KMS-11 (cell line): ENCODE data around the gene IFITM5.

ENCODE experiments used
- H2AFZ ChIP-seq: fragments of 200-600 bp; sonication (generic); 2 replicates; pipeline ENCODE4 v1.6.1; 2016; ENCODE audit warnings: antibody characterized with exemption, mixed run types, low read depth
- H3K27ac ChIP-seq: fragments of 200-600 bp; sonication (generic); 2 replicates; pipeline ENCODE4 v1.6.1; 2016; ENCODE audit warnings: mild to moderate bottlenecking, mixed run types
- H3K27me3 ChIP-seq: fragments of 200-600 bp; sonication (generic); 2 replicates; pipeline ENCODE4 v1.6.1; 2017; ENCODE audit warnings: mild to moderate bottlenecking, low read depth, mixed run types, moderate library complexity; ENCODE audit not compliant: insufficient read depth
- H3K36me3 ChIP-seq: fragments of 200-600 bp; sonication (generic); 2 replicates; pipeline ENCODE4 v1.6.1; 2017; ENCODE audit warnings: mild to moderate bottlenecking, mixed run types; ENCODE audit not compliant: insufficient read depth
- H3K4me1 ChIP-seq: fragments of 200-600 bp; sonication (generic); 2 replicates; pipeline ENCODE4 v1.6.1; 2016; ENCODE audit warnings: mild to moderate bottlenecking, low read depth, mixed run types; ENCODE audit not compliant: poor library complexity, severe bottlenecking
- H3K4me2 ChIP-seq: fragments of 200-600 bp; sonication (generic); 2 replicates; pipeline ENCODE4 v1.7.0; 2016; ENCODE audit warnings: mild to moderate bottlenecking, mixed run types
- H3K4me3 ChIP-seq: fragments of 200-600 bp; sonication (generic); IDR thresholded peaks from 2 replicates; pipeline ENCODE4 v1.6.1; 2017; ENCODE audit warnings: low read depth, low read length, mixed read lengths; ENCODE audit not compliant: insufficient read depth
- H3K79me2 ChIP-seq: fragments of 200-600 bp; sonication (generic); 2 replicates; pipeline ENCODE4 v1.6.1; 2016; ENCODE audit warnings: low read depth, mixed run types; ENCODE audit not compliant: insufficient read depth
- H3K9ac ChIP-seq: fragments of 200-600 bp; sonication (generic); 2 replicates; pipeline ENCODE4 v1.6.1; 2016; ENCODE audit warnings: mild to moderate bottlenecking, mixed run types
- H4K20me1 ChIP-seq: fragments of 200-600 bp; sonication (generic); 2 replicates; pipeline ENCODE4 v1.6.1; 2016; ENCODE audit warnings: mild to moderate bottlenecking, mixed run types; ENCODE audit not compliant: insufficient read depth
- CTCF ChIP-seq: fragments of 200-600 bp; sonication (generic); conservative IDR thresholded peaks from 2 replicates; pipeline ENCODE4 v1.6.1; 2017; ENCODE audit warnings: low read depth, mild to moderate bottlenecking, antibody characterized with exemption, low read length, moderate library complexity, mixed read lengths

The IFITM5 gene

GRCh38 chr11:285021-285893 is 14.1 kb downstream of the IFITM5 start:
- Histone ChIP-seq H3K9ac (no peak overlapping the region), H3K4me2 (no peak overlapping the region), H4K20me1 (no peaks in the 10 kb centered on the region), H3K36me3 (no peaks in the 10 kb centered on the region), H3K4me1 (no peaks in the 10 kb centered on the region), H2AFZ (no peak overlapping the region), H3K79me2 (no peaks in the 10 kb centered on the region), H3K27me3 (peaks cover 31% of the 10 kb centered on the region), H3K27ac (no peak overlapping the region), H3K4me3 (no peak overlapping the region)
- TF ChIP-seq CTCF, result no peak

GRCh38 chr11:284105-285020 is 15.0 kb downstream of the IFITM5 start:
- Histone ChIP-seq H3K36me3 (no peaks in the 10 kb centered on the region), H3K79me2 (no peaks in the 10 kb centered on the region), H3K4me1 (no peaks in the 10 kb centered on the region), H2AFZ (no peak overlapping the region), H4K20me1 (no peaks in the 10 kb centered on the region), H3K4me2 (no peak overlapping the region), H3K27me3 (peaks cover 31% of the 10 kb centered on the region), H3K9ac (no peak overlapping the region), H3K27ac (no peak overlapping the region), H3K4me3 (no peak overlapping the region)
- TF ChIP-seq CTCF, result no peak

- no peak overlapping the region for H3K9ac ChIP-seq
- no peaks in the 10 kb centered on the region for H4K20me1 ChIP-seq
- no peak overlapping the region for H2AFZ ChIP-seq
- no peaks in the 10 kb centered on the region for H3K36me3 ChIP-seq
- no peak overlapping the region for H3K4me3 ChIP-seq
- no peak overlapping the region for H3K4me2 ChIP-seq
- H3K4me1 ChIP-seq, result no peaks in the 10 kb centered on the region
- H3K79me2 ChIP-seq, result no peaks in the 10 kb centered on the region
- peaks cover 31% of the 10 kb centered on the region for H3K27me3 ChIP-seq
- no peak for TF ChIP-seq CTCF
- no peak overlapping the region for H3K27ac ChIP-seq
Measured at GRCh38 chr11:283405-284104, 15.8 kb downstream of the IFITM5 start.

- H4K20me1 ChIP-seq, result no peaks in the 10 kb centered on the region
- H2AFZ ChIP-seq, result no peak overlapping the region
- H3K9ac ChIP-seq, result no peak overlapping the region
- H3K27ac ChIP-seq, result no peak overlapping the region
- no peaks in the 10 kb centered on the region for H3K4me1 ChIP-seq
- H3K27me3 ChIP-seq, result peaks cover 24% of the 10 kb centered on the region
- H3K4me2 ChIP-seq, result no peak overlapping the region
- H3K36me3 ChIP-seq, result no peaks in the 10 kb centered on the region
- no peak for TF ChIP-seq CTCF
- no peaks in the 10 kb centered on the region for H3K79me2 ChIP-seq
- no peak overlapping the region for H3K4me3 ChIP-seq
Measured at GRCh38 chr11:282630-283360, 16.5 kb downstream of the IFITM5 start.
